Duodenal mucosa (tissue), 2 donors: ENCODE results near the gene CCDC91.
"Not testable (repeated sequence)": the region's sequence is repeated elsewhere in the genome, so short reads cannot be mapped to it uniquely, and the experiment has no call there.

ENCODE experiments used
- H3K27ac ChIP-seq: one replicate; pipeline ENCODE4 v1.7.0; 2013; ENCODE audit warnings: low read depth, low read length
- H3K27me3 ChIP-seq, 2 donors: one replicate each; pipeline ENCODE4 v1.7.0; 2013; ENCODE audit warnings: low read length in 2 of 2, control low read depth in 1 of 2; ENCODE audit not compliant: insufficient read depth in 2 of 2, control insufficient read depth in 1 of 2
- H3K36me3 ChIP-seq, 2 donors: one replicate each; pipeline ENCODE4 v1.7.0; 2013; ENCODE audit warnings: low read length in 2 of 2, control low read depth in 1 of 2; ENCODE audit not compliant: insufficient read depth in 2 of 2, control insufficient read depth in 1 of 2
- H3K4me1 ChIP-seq, 2 donors: one replicate each; pipeline ENCODE4 v1.7.0; 2013; ENCODE audit warnings: low read length in 2 of 2, control low read depth in 1 of 2; ENCODE audit not compliant: insufficient read depth in 2 of 2, control insufficient read depth in 1 of 2
- H3K4me3 ChIP-seq, 2 donors: one replicate each; pipeline ENCODE4 v1.7.0; 2013; ENCODE audit warnings: low read length in 2 of 2, low read depth in 1 of 2
- H3K9ac ChIP-seq, 2 donors: one replicate each; pipeline ENCODE4 v1.7.0; 2013; ENCODE audit warnings: low read length in 2 of 2, low read depth in 1 of 2
- H3K9me3 ChIP-seq, 2 donors: one replicate each; pipeline ENCODE4 v1.7.0; 2013; ENCODE audit warnings: low read length in 2 of 2, control low read depth in 1 of 2; ENCODE audit not compliant: control insufficient read depth in 1 of 2

Gene CCDC91

DNA sequence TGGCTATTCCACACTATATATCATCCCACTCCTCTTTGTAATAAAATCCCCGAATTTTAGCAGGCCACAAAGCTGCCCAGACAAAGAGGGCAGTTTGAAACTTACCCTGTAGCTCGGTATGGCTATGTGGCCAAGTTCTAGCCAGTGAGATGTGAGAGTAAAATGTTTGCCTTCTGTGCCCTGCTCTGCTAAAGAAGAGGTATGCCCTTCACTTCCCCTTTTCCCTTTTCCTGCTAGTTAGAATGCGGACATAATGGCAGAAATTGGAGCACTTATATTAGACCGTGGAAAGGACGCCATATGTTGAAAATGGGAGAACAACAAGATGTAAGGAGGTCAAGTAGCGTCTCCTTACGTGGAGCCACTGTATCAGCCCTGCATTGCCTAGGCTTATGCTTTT, 11.5 kb upstream of the CCDC91 start:
- Histone ChIP-seq H3K9me3 (no peaks in the 10 kb centered on the region), H3K4me3 (no peak overlapping the region), H3K9ac (no peak overlapping the region), H3K4me1 (no peaks in the 10 kb centered on the region), H3K27me3 (no peaks in the 10 kb centered on the region), H3K27ac (no peak overlapping the region), H3K36me3 (no peaks in the 10 kb centered on the region)

DNA sequence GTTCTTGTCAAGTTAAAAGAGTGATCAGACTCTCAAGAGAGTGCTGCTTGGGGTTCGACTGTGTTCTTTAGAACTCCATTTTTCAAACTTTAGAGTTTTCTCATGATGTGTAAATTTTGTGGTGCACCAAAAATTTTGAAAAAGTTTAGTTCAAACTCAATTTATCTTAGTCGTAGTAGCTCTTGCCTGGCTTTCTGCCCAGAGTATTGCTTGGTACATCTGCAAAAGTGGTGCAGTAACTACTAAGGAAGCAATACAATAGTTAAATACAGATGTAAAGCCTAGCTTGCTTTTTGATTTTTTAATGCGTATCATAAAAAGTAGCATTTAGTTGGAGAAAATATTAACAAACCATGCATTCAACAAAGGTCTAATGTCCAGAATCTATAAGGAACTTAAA, 9.5 kb upstream of the CCDC91 start:
- H3K4me1 ChIP-seq, result no peaks in the 10 kb centered on the region
- no peaks in the 10 kb centered on the region for H3K9me3 ChIP-seq
- no peaks in the 10 kb centered on the region for H3K27me3 ChIP-seq
- no peak overlapping the region for H3K4me3 ChIP-seq
- no peak overlapping the region for H3K27ac ChIP-seq
- no peaks in the 10 kb centered on the region for H3K36me3 ChIP-seq
- H3K9ac ChIP-seq, result no peak overlapping the region

DNA sequence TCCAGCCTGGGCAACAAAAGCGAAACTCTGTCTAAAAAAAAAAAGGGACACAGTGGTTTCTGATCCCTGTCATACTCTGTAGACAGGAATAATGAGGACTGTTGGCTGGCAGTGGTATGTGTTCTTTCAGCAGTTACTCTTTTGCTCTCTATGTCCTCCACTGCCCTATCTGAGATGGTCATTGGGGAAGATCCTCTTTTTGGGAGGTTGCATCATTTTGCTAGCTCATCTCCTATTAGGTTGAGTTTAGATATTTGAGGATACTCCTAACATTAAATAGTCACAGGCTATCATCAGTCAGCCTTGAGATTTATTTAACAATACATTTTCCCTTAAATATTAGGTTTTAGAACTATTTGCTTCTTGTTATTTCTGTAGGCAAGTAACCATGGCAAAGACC, 5.9 kb upstream of the CCDC91 start:
- Histone ChIP-seq H3K27ac (no peak overlapping the region), H3K9ac (no peak overlapping the region)

DNA sequence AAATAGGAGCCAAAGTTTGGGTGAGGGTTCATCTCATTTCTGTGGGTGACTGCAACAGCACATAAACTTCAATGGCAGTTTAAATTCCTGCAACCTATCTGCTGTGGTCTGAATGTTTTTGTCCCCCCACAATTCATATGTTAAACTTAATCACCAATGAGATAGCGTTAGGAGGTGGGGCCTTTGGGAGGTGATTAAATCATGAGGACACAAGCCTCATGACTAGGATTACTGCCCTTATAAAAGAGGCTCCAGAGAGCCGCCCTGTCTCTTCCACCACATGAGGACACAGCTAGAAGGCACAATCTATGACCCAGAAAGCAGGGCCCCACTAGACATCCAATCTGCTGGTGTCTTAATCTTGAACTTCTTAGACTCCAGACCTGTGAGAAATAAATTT, 3.8 kb upstream of the CCDC91 start:
- Histone ChIP-seq H3K4me1 (peaks cover 2 to 12% of the 10 kb centered on the region in 2 donors), H3K27me3 (no peaks in the 10 kb centered on the region), H3K9ac (no peak overlapping the region), H3K27ac (no peak overlapping the region), H3K4me3 (no peak overlapping the region), H3K36me3 (no peaks in the 10 kb centered on the region), H3K9me3 (no peaks in the 10 kb centered on the region)

More for the DNA sequence above, 5.9 kb upstream of the CCDC91 start:
- no peaks in the 10 kb centered on the region for H3K27me3 ChIP-seq
- H3K36me3 ChIP-seq, result no peaks in the 10 kb centered on the region
- H3K4me3 ChIP-seq, result no peak overlapping the region
- peaks cover 0 to 1% of the 10 kb centered on the region in 2 donors for H3K4me1 ChIP-seq
- H3K9me3 ChIP-seq, result no peaks in the 10 kb centered on the region

DNA sequence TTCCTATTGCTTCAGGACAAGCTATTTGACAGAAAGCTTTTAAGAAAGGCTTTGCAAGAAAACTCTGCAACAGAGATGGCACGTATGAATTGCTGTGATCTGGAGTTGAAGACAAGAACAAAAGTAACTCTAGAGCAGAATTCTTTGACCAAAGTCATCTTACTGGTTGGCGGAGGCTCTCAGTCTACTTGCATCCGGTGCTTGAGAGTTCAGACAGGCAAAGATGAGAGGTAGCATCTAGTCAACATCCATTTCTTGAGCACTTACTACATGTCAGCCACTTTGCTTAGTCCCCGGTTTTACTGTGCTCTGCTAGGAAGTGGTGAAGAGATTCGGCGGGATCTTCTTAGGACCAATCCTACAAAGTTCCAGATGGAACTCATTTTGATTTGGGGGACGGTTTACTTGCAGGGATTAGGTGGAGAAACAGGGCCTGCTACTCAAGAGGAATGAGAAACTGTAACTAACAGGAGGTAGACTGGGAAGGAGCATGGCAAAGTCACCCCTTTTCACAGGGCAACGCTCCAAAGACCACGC, 404 bp upstream of the CCDC91 start:
- H3K36me3 ChIP-seq, result no peaks in the 10 kb centered on the region
- H3K9me3 ChIP-seq, result no peaks in the 10 kb centered on the region
- H3K9ac ChIP-seq, result peak overlapping the region; percentile 90
- peaks cover 5 to 15% of the 10 kb centered on the region in 2 donors for H3K4me1 ChIP-seq
- peak overlapping the region; percentile 92 to 97 for H3K4me3 ChIP-seq
- peak overlapping the region; percentile 95 for H3K27ac ChIP-seq
- H3K27me3 ChIP-seq, result no peaks in the 10 kb centered on the region

DNA sequence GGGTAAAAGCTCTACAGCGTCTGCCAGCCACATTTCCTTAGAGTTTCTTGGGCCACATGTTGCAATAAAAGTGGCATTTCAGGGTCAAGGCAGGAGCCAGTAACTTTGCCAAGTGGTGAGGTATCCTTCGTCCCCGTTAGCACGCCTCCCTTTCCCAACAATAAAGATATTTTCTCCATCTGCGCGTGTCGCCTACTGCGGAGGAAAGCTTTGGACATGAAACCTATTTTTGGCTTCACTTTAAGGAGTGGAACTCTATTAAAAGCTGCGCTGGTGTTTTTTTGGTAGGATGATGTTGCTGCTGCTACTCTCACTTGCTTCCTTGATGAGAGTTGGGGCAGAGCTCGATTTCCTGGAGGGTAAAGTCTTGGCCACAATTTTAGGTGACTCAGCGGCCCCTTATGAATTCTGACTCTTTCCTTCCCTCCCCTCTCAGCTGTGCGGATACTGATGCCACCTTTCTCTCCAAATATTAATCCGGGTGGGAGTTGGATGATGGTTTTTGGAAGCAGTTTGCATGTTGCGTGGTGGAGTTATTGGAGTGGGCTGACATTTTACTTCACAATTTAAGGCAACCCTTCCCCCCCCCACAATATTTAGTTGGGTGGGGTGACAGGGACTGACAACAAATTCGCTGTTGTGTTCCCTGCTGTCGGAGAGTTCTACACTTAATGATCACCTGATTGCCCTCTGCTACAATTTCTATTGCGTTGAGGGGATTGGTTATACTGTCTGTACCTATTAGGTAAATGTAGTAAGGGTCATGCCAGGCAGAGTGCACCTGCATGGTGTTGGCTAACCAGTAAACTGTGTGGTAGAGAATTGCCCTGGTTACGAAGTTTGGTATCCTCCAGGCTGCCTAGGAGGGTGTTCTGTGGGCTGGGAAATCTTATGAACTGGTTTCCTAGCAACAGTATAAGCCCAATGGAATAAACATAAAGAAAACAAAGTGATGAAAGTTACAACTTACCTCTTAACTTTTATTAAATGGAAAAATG, 1.1 kb downstream of the CCDC91 start:
- Histone ChIP-seq H3K36me3 (no peaks in the 10 kb centered on the region), H3K27me3 (no peaks in the 10 kb centered on the region), H3K9ac (peak overlapping the region; percentile 90), H3K4me3 (peak overlapping the region; percentile 92 to 97), H3K4me1 (peaks cover 5 to 15% of the 10 kb centered on the region in 2 donors), H3K9me3 (no peaks in the 10 kb centered on the region), H3K27ac (peak overlapping the region; percentile 95)

DNA sequence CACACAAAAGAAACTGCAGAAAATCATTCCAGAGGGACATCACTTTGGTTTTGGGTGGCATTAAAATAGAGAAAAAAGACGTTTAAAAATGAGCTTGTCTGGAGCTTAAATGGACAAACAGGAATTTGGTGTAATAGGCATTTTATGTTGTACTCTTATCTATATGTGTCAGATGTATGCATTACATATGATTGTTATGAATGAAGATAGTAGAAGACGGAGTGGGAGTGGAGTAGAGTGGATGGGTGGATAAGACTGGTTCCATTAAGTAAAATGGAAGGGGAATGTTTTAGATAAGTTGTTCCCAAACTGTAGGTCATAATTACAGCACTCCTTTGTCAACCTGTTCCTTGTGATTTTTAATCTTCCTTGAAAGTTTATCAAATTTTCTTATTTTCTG, 1.9 kb downstream of the CCDC91 start:
- Histone ChIP-seq H3K4me3 (no peak overlapping the region), H3K36me3 (no peaks in the 10 kb centered on the region), H3K9me3 (no peaks in the 10 kb centered on the region), H3K9ac (no peak overlapping the region), H3K27me3 (no peaks in the 10 kb centered on the region), H3K4me1 (peaks cover 5 to 15% of the 10 kb centered on the region in 2 donors), H3K27ac (no peak overlapping the region)

DNA sequence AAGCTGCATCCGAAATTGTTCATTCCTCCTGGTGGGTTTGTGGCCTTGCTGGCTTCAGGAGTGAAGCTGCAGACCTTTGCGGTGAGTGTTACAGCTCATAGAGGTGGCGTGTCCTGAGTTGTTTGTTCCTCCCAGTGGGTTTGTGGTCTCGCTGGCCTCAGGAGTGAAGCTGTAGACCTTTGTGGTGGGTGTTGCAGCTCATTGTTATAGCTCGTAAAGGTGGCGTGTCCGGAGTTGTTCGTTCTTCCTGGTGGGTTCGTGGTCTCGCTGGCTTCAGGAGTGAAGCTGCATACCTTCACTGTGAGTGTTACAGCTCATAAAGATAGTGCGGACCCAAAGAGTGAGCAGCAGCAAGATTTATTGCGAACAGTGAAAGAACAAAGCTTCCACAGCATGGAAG, 4.4 kb downstream of the CCDC91 start:
- not testable (repeated sequence) for H3K36me3 ChIP-seq, H3K9ac ChIP-seq, H3K27me3 ChIP-seq, H3K4me3 ChIP-seq, H3K27ac ChIP-seq, H3K9me3 ChIP-seq
- peaks cover 5 to 11% of the 10 kb centered on the region in 2 donors for H3K4me1 ChIP-seq

DNA sequence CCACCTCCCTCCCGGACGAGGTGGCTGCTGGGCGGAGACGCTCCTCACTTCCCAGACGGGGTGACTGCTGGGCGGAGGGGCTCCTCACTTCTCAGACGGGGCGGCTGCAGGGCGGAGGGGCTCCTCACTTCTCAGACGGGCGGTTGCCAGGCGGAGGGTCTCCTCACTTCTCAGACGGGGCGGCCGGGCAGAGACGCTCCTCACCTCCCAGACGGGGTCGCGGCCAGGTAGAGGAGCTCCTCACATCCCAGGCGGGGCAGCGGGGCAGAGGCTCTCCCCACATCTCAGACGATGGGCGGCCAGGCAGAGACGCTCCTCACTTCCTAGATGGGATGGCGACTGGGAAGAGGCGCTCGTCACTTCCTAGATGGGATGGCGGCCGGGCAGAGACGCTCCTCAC, 10.9 kb downstream of the CCDC91 start:
- H3K9ac ChIP-seq, H3K4me1 ChIP-seq, H3K36me3 ChIP-seq, H3K27me3 ChIP-seq, H3K27ac ChIP-seq, H3K4me3 ChIP-seq: not testable (repeated sequence)
- peaks cover 0 to 10% of the 10 kb centered on the region in 2 donors for H3K9me3 ChIP-seq

DNA sequence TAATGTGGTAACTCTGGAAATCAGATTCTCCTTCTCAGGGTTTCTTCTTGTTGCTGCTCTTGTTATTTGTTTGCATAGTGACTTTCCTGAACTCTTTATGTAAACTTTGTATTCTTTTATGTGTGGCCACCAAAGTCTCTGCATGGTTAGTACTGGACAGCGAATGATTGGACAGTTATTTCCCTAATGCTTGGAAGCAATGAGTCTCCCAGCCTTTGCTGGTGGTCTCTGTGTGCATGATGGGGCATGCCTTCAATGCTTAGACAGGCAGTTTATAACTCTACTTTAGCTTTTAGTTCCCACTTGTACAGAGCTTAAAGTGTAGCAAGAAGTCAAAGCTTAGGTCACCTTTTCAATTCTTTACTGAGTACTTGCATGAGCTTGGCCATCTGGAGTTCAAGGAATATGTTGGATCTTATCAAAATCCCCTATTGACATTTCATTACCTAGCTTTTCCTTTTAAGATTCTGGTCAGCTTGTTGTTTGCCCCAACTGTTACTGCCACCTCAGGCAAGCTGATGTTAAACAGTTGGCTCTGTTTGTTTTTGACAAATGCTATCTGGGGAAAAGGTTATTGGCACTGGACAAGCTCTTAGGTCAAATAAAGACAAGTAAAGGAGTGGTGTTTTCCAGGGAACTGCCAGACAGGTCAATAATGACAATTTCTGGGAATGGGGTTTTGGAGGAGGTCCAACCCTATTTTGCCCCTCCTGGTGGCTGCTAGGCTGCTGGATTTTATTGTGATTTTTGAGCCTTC, 12.3 kb downstream of the CCDC91 start:
- no peak overlapping the region for H3K27ac ChIP-seq

More for the DNA sequence above, 12.3 kb downstream of the CCDC91 start:
- Histone ChIP-seq H3K9ac (no peak overlapping the region), H3K4me3 (no peak overlapping the region), H3K36me3 (no peaks in the 10 kb centered on the region), H3K27me3 (no peaks in the 10 kb centered on the region), H3K9me3 (peaks cover 0 to 10% of the 10 kb centered on the region in 2 donors), H3K4me1 (no peaks in the 10 kb centered on the region)
